SK-N-SH (cell line): ENCODE data around the gene EP400. TPM values are rescaled to one million over a fixed set of nuclear protein-coding genes. Genes with fewer than 3 reads are reported as not detected.

Experiments used
- CTCF ChIA-PET: fragments of 300-600, 350-600 bp; formaldehyde crosslinking; extraction: SDS; loops from one replicate; lab custom pipeline; 2021; lab: Yijun Ruan, JAX
- POLR2A ChIA-PET: fragments of 350-600 bp; sonication (Branson Sonifier 250); formaldehyde crosslinking; extraction: SDS; loops from one replicate; lab custom pipeline; 2020; ENCODE audit warnings: antibody characterized with exemption, inconsistent platforms; lab: Yijun Ruan, JAX
- DNase-seq: peaks from one replicate; pipeline ENCODE4 v3.0.0; 2012
- H2AFZ ChIP-seq: fragments of 200-600 bp; sonication (generic); 2 replicates; pipeline ENCODE4 v1.8.1; 2016; ENCODE audit warnings: antibody characterized with exemption, mild to moderate bottlenecking, low read depth
- H3F3A ChIP-seq: fragments of 200-600 bp; sonication (generic); replicated peaks from 2 replicates; pipeline ENCODE3; 2016; ENCODE audit warnings: antibody characterized with exemption, mild to moderate bottlenecking; ENCODE audit not compliant: insufficient read depth
- H3K27ac ChIP-seq, 2 experiments: fragments of 200-500 bp in 1 of 2; fragments of 200-600 bp in 1 of 2; sonication (Bioruptor generic) in 1 of 2; sonication (generic), shearing (Covaris generic) in 1 of 2; 2 replicates each; pipeline versions ENCODE4 v1.5.1 to v1.6.1; 2014 to 2016; ENCODE audit warnings: low read depth in 2 of 2, inconsistent platforms in 1 of 2, low read length in 1 of 2, mild to moderate bottlenecking in 1 of 2, mixed read lengths in 1 of 2
- H3K27me3 ChIP-seq: fragments of 200-600 bp; sonication (generic), shearing (Covaris generic); 2 replicates; pipeline ENCODE4 v1.6.1; 2016; ENCODE audit warnings: mixed run types; ENCODE audit not compliant: insufficient read depth
- H3K36me3 ChIP-seq, 2 experiments: fragments of 200-500 bp in 1 of 2; fragments of 200-600 bp in 1 of 2; sonication (Bioruptor generic) in 1 of 2; sonication (generic) in 1 of 2; replicated peaks in 1 of 2; 2 replicates each; pipeline versions ENCODE3 to v1.5.1; 2014 to 2016; ENCODE audit warnings: low read length in 1 of 2, mild to moderate bottlenecking in 1 of 2; ENCODE audit not compliant: insufficient read depth in 2 of 2, control insufficient read depth in 1 of 2
- H3K4me1 ChIP-seq, 2 experiments: fragments of 200-500 bp in 1 of 2; fragments of 200-600 bp in 1 of 2; sonication (Bioruptor generic) in 1 of 2; sonication (generic), shearing (Covaris generic) in 1 of 2; 2 replicates each; pipeline versions ENCODE4 v1.5.1 to v1.6.1; 2014 to 2016; ENCODE audit warnings: low read depth in 1 of 2, low read length in 1 of 2, mixed run types in 1 of 2; ENCODE audit not compliant: insufficient read depth in 2 of 2, control insufficient read depth in 1 of 2
- H3K4me2 ChIP-seq: fragments of 200-600 bp; sonication (generic), shearing (Covaris generic); 2 replicates; pipeline ENCODE4 v1.6.1; 2017; ENCODE audit warnings: mixed run types
- H3K4me3 ChIP-seq, 2 experiments: fragments of 200-500 bp in 1 of 2; fragments of 200-600 bp in 1 of 2; sonication (Bioruptor generic) in 1 of 2; sonication (generic), shearing (Covaris generic) in 1 of 2; 2 replicates each; pipeline versions ENCODE4 v1.5.1 to v1.8.1; 2014 to 2016; ENCODE audit warnings: low read depth in 2 of 2, inconsistent platforms in 1 of 2, low read length in 1 of 2, mild to moderate bottlenecking in 1 of 2, mixed read lengths in 1 of 2, moderate library complexity in 1 of 2
- H3K79me2 ChIP-seq: fragments of 200-600 bp; sonication (generic); 2 replicates; pipeline ENCODE4 v1.8.1; 2017; ENCODE audit warnings: mild to moderate bottlenecking; ENCODE audit not compliant: insufficient read depth
- H3K9ac ChIP-seq: fragments of 200-600 bp; sonication (generic); 2 replicates; pipeline ENCODE4 v1.6.1; 2017; ENCODE audit warnings: mixed run types
- H3K9me2 ChIP-seq: fragments of 200-600 bp; sonication (generic); 2 replicates; pipeline ENCODE4 v1.6.1; 2017; ENCODE audit warnings: mixed run types
- H3K9me3 ChIP-seq: fragments of 200-600 bp; sonication (generic); 2 replicates; pipeline ENCODE4 v1.6.1; 2017; ENCODE audit warnings: mixed run types, mild to moderate bottlenecking, moderate library complexity
- H4K20me1 ChIP-seq: fragments of 200-600 bp; sonication (generic); 2 replicates; pipeline ENCODE4 v1.6.1; 2017; ENCODE audit warnings: mild to moderate bottlenecking, mixed run types; ENCODE audit not compliant: insufficient read depth
- EP300 ChIP-seq, 2 experiments: IDR thresholded peaks; 2 replicates each; pipeline versions ENCODE4 v1.4.0 to v1.6.1; 2012; ENCODE audit warnings: borderline replicate concordance in 1 of 2, low read depth in 1 of 2, low read length in 1 of 2
- EZH2phosphoT487 ChIP-seq: fragments of 200-600 bp; sonication (generic); IDR thresholded peaks from 2 replicates; pipeline ENCODE4 v1.6.1; 2017; ENCODE audit warnings: low read depth, mixed run types, mild to moderate bottlenecking, antibody characterized with exemption, moderate library complexity, borderline replicate concordance
- FOSL2 ChIP-seq: IDR thresholded peaks from 2 replicates; pipeline ENCODE4 v1.4.0; 2012; ENCODE audit warnings: low read depth, mild to moderate bottlenecking, moderate library complexity, borderline replicate concordance
- FOXJ3 ChIP-seq: sonication (generic); formaldehyde crosslinking; IDR thresholded peaks from 2 replicates; pipeline ENCODE4 v1.5.1; 2020; ENCODE audit warnings: mild to moderate bottlenecking, missing genetic modification reagents
- GABPA ChIP-seq: IDR thresholded peaks from 2 replicates; pipeline ENCODE4 v1.4.0; 2012; ENCODE audit warnings: low read depth, mild to moderate bottlenecking
- GATA2 ChIP-seq: sonication (generic); formaldehyde crosslinking; IDR thresholded peaks from 2 replicates; pipeline ENCODE4 v1.5.0; 2020; ENCODE audit warnings: mild to moderate bottlenecking, missing genetic modification reagents
- JUND ChIP-seq: IDR thresholded peaks from 2 replicates; pipeline ENCODE4 v1.4.0; 2012
- MAX ChIP-seq: IDR thresholded peaks from 2 replicates; pipeline ENCODE4 v1.4.0; 2012; ENCODE audit warnings: low read depth
- NFIC ChIP-seq: IDR thresholded peaks from 2 replicates; pipeline ENCODE4 v1.4.0; 2012; ENCODE audit warnings: borderline replicate concordance
- NRF1 ChIP-seq: IDR thresholded peaks from 2 replicates; pipeline ENCODE4 v1.6.1; 2012; ENCODE audit warnings: low read depth, mild to moderate bottlenecking, low read length
- POLR2AphosphoS5 ChIP-seq: IDR thresholded peaks from 2 replicates; pipeline ENCODE4 v1.6.1; 2012; ENCODE audit warnings: low read depth, low read length
- RAD21 ChIP-seq: IDR thresholded peaks from 2 replicates; pipeline ENCODE4 v1.6.1; 2012; ENCODE audit warnings: mild to moderate bottlenecking, low read length
- RFX5 ChIP-seq: IDR thresholded peaks from 2 replicates; pipeline ENCODE4 v1.6.1; 2012; ENCODE audit warnings: mild to moderate bottlenecking, improper control_type of control experiment, low read length
- SIN3A ChIP-seq: IDR thresholded peaks from 2 replicates; pipeline ENCODE4 v1.6.1; 2012; ENCODE audit warnings: low read depth, mild to moderate bottlenecking, low read length, moderate library complexity, borderline replicate concordance
- TAF1 ChIP-seq: IDR thresholded peaks from 2 replicates; pipeline ENCODE4 v1.6.1; 2012; ENCODE audit warnings: low read depth, mild to moderate bottlenecking, low read length, moderate library complexity, borderline replicate concordance
- TEAD4 ChIP-seq: IDR thresholded peaks from 2 replicates; pipeline ENCODE4 v1.4.0; 2012; ENCODE audit warnings: mild to moderate bottlenecking, borderline replicate concordance; ENCODE audit not compliant: insufficient read depth
- USF1 ChIP-seq: IDR thresholded peaks from 2 replicates; pipeline ENCODE4 v1.4.0; 2012; ENCODE audit warnings: low read depth, borderline replicate concordance
- YY1 ChIP-seq: IDR thresholded peaks from 2 replicates; pipeline ENCODE4 v1.4.0; 2012; ENCODE audit warnings: low read depth, mild to moderate bottlenecking
- ZBTB33 ChIP-seq: IDR thresholded peaks from 2 replicates; pipeline ENCODE4 v1.4.0; 2012; ENCODE audit warnings: low read depth, borderline replicate concordance
- WGBS: methylation state at CpG from one replicate; pipeline ENCODE4 v1.1.6; 2017; ENCODE audit warnings: low lambda C conversion rate; 5-methylcytosine and 5-hydroxymethylcytosine counted together
- polyA plus RNA-seq, 3 experiments: library from polyadenylated mRNA; depleted of rRNA; stranded (reverse); fragments of >200 nt; gene quantifications; 2 replicates each; pipeline ENCODE4 v1.2.3, GENCODE V29; 2012
- TF ChIP-seq, protein P1 (sequence below): IDR thresholded peaks from 2 replicates; pipeline ENCODE4 v1.6.1; 2012; ENCODE audit warnings: mild to moderate bottlenecking, low read depth, low read length, moderate library complexity

EP400 gene
- polyA plus RNA-seq, 1 of the 3 experiments (the other 2 are of a cell fraction), result 7.0 TPM

- Histone ChIP-seq H3K9me3 (no peaks in the 10 kb centered on the region), H3K4me1 (peaks cover 0 to 11% of the 10 kb centered on the region in 2 experiments; a peak in 1 of 4 replicates), H3K4me3 (no peak overlapping the region), H3K36me3 (peaks cover 45 to 66% of the 10 kb centered on the region in 2 experiments), H3K27ac (no peak overlapping the region), H3F3A (no peaks in the 10 kb centered on the region), H2AFZ (no peak overlapping the region), H3K9me2 (no peaks in the 10 kb centered on the region), H4K20me1 (no peaks in the 10 kb centered on the region), H3K27me3 (no peaks in the 10 kb centered on the region), H3K9ac (no peak overlapping the region), H3K79me2 (no peaks in the 10 kb centered on the region), H3K4me2 (no peak overlapping the region)
- WGBS, result 99% methylated on average over 7 of the region's 8 CpGs
- CTCF ChIA-PET, result interaction anchor here (0.7 to 1.4 kb wide), 3 partner anchors 14 to 1072 kb away, joined by 3 to 4 read pairs (median 3); no protein-coding TSS in a partner anchor
- POLR2A ChIA-PET, result no interaction called here
- no peak for TF ChIP-seq RAD21
- TF ChIP-seq MAX, result no peak
- no peak for TF ChIP-seq ZBTB33
- TF ChIP-seq FOXJ3 (CRISPR knock-in tag), result no peak
- no peak for TF ChIP-seq TEAD4
- no peak for TF ChIP-seq GABPA
- no peak for TF ChIP-seq RFX5
- TF ChIP-seq NRF1, result no peak
- TF ChIP-seq GATA2 (CRISPR knock-in tag), result no peak
- no peak for TF ChIP-seq YY1
- no peak for TF ChIP-seq POLR2AphosphoS5
- TF ChIP-seq EP300 (IDR thresholded peaks at IDR 0.05; ENCODE audit: borderline replicate concordance in 1 of 2, low read depth in 1 of 2, low read length in 1 of 2), result no peak
- no peak for TF ChIP-seq FOSL2
- no peak for TF ChIP-seq EZH2phosphoT487
- no peak for TF ChIP-seq TAF1
- DNase-seq, result no peak
These were observed 38.5 kb downstream of the EP400 start for GRCh38 chr12:131988054-131988796.

GRCh38 chr12:131989021-131989420 is 39.3 kb downstream of the EP400 start:
- CTCF ChIA-PET, result interaction anchor here (1.6 kb wide), 1 partner anchor 13 kb away, joined by 7 read pairs; no protein-coding TSS in a partner anchor
- Histone ChIP-seq H3K9me3 (no peaks in the 10 kb centered on the region), H2AFZ (no peak overlapping the region), H3F3A (no peaks in the 10 kb centered on the region), H4K20me1 (no peaks in the 10 kb centered on the region), H3K9me2 (no peaks in the 10 kb centered on the region), H3K27me3 (no peaks in the 10 kb centered on the region), H3K9ac (no peak overlapping the region), H3K36me3 (peaks cover 50 to 73% of the 10 kb centered on the region in 2 experiments), H3K27ac (no peak overlapping the region), H3K79me2 (no peaks in the 10 kb centered on the region), H3K4me3 (no peak overlapping the region), H3K4me2 (no peak overlapping the region), H3K4me1 (peaks cover 0 to 11% of the 10 kb centered on the region in 2 experiments; a peak in 1 of 4 replicates)
- DNase-seq, result no peak
- POLR2A ChIA-PET, result no interaction called here
- 94% methylated on average over 9 of the region's 12 CpGs for whole genome bisulfite sequencing
- TF ChIP-seq FOSL2, result no peak
- no peak for TF ChIP-seq GABPA
- no peak for TF ChIP-seq JUND
- TF ChIP-seq, protein P1, sequence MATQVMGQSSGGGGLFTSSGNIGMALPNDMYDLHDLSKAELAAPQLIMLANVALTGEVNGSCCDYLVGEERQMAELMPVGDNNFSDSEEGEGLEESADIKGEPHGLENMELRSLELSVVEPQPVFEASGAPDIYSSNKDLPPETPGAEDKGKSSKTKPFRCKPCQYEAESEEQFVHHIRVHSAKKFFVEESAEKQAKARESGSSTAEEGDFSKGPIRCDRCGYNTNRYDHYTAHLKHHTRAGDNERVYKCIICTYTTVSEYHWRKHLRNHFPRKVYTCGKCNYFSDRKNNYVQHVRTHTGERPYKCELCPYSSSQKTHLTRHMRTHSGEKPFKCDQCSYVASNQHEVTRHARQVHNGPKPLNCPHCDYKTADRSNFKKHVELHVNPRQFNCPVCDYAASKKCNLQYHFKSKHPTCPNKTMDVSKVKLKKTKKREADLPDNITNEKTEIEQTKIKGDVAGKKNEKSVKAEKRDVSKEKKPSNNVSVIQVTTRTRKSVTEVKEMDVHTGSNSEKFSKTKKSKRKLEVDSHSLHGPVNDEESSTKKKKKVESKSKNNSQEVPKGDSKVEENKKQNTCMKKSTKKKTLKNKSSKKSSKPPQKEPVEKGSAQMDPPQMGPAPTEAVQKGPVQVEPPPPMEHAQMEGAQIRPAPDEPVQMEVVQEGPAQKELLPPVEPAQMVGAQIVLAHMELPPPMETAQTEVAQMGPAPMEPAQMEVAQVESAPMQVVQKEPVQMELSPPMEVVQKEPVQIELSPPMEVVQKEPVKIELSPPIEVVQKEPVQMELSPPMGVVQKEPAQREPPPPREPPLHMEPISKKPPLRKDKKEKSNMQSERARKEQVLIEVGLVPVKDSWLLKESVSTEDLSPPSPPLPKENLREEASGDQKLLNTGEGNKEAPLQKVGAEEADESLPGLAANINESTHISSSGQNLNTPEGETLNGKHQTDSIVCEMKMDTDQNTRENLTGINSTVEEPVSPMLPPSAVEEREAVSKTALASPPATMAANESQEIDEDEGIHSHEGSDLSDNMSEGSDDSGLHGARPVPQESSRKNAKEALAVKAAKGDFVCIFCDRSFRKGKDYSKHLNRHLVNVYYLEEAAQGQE, result no peak
- TF ChIP-seq YY1, result no peak
- no peak for TF ChIP-seq MAX
- no peak for TF ChIP-seq USF1
- no peak for TF ChIP-seq RAD21
- no peak for TF ChIP-seq SIN3A
- no peak for TF ChIP-seq NFIC
